HEK293T (cell line): ENCODE results near the gene RDH14.

ENCODE experiments used
- ARNT ChIP-seq: fragments of 450-650 bp; IDR thresholded peaks from 2 replicates; pipeline ENCODE4 v1.6.1; 2017; ENCODE audit warnings: mild to moderate bottlenecking
- BHLHE40 ChIP-seq: fragments of 450-650 bp; IDR thresholded peaks from 2 replicates; pipeline ENCODE4 v1.6.1; 2016; ENCODE audit warnings: mild to moderate bottlenecking, moderate library complexity, borderline replicate concordance
- CTBP1 ChIP-seq: fragments of 450-650 bp; IDR thresholded peaks from 2 replicates; pipeline ENCODE4 v1.6.1; 2016; ENCODE audit warnings: borderline replicate concordance
- ELF4 ChIP-seq: fragments of 450-650 bp; IDR thresholded peaks from 2 replicates; pipeline ENCODE4 v1.6.1; 2017; ENCODE audit warnings: antibody characterized with exemption
- FOXK2 ChIP-seq: fragments of 450-650 bp; IDR thresholded peaks from 2 replicates; pipeline ENCODE4 v1.6.1; 2016; ENCODE audit warnings: mild to moderate bottlenecking
- FOXM1 ChIP-seq: fragments of 450-650 bp; IDR thresholded peaks from 2 replicates; pipeline ENCODE4 v1.6.1; 2017; ENCODE audit warnings: mild to moderate bottlenecking, borderline replicate concordance
- L3MBTL2 ChIP-seq: fragments of 450-650 bp; conservative IDR thresholded peaks from 2 replicates; pipeline ENCODE4 v1.6.1; 2016; ENCODE audit warnings: mild to moderate bottlenecking
- LEF1 ChIP-seq: fragments of 450-650 bp; IDR thresholded peaks from 2 replicates; pipeline ENCODE4 v1.6.1; 2017; ENCODE audit warnings: mild to moderate bottlenecking, borderline replicate concordance
- NFRKB ChIP-seq: fragments of 450-650 bp; IDR thresholded peaks from 2 replicates; pipeline ENCODE4 v1.6.1; 2016; ENCODE audit warnings: mild to moderate bottlenecking, moderate library complexity
- PKNOX1 ChIP-seq: fragments of 450-650 bp; IDR thresholded peaks from 2 replicates; pipeline ENCODE4 v1.6.1; 2016
- SP1 ChIP-seq: fragments of 450-650 bp; IDR thresholded peaks from 2 replicates; pipeline ENCODE4 v1.6.1; 2017
- SUZ12 ChIP-seq: fragments of 450-650 bp; IDR thresholded peaks from 2 replicates; pipeline ENCODE4 v1.6.1; 2016; ENCODE audit warnings: mild to moderate bottlenecking
- TARDBP ChIP-seq: fragments of 450-650 bp; IDR thresholded peaks from 2 replicates; pipeline ENCODE4 v1.6.1; 2016
- ZNF384 ChIP-seq: fragments of 450-650 bp; IDR thresholded peaks from 2 replicates; pipeline ENCODE4 v1.6.1; 2016

GRCh38 chr2:18548621-18549020, 11.8 kb downstream of the RDH14 start:
- TF ChIP-seq L3MBTL2 (no peak), TARDBP (no peak), SP1 (no peak), FOXM1 (no peak), SUZ12 (no peak), LEF1 (no peak), ZNF384 (no peak), ELF4 (no peak), NFRKB (no peak), FOXK2 (no peak), BHLHE40 (no peak), PKNOX1 (no peak), CTBP1 (no peak), ARNT (no peak)
